ENCODE results near the gene IRAK4.

Gene IRAK4

GRCh38 chr12:43836475-43836989 is 77.8 kb downstream of the IRAK4 start:
- peak overlapping the region; percentile 86 for H3K27ac ChIP-seq
- no peak for TF ChIP-seq CTCF (conservative IDR thresholded peaks at IDR 0.05)

Measured in VCaP (cell line).